ENCODE data around the gene SYNRG.

Gene SYNRG

DNA sequence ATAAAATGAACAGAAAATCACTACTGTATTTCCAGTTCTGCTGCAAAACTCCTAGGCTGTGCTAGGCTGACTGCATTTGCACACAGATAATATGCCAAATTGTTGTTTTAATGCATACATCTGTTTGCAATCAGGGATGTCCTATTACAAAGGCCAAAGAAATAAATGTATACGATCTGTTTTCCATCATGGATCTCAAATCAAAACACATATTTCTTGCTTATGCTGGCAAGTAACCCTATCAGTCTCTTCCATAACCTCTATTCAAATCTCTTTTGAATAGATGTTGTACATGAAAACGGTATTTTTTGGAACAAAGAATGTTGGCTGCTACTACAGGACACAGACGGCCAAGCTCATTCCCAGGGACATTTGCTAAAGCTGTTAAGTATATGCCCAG, 62.9 kb downstream of the SYNRG start:
- FAIRE-seq (no peak), DNase-seq (ENCODE audit: insufficient read length, low spot score) (no peak)
- TF ChIP-seq POU2F2 (IDR thresholded peaks at IDR 0.05; ENCODE audit: low read depth, low read length) (no peak), SPI1 (IDR thresholded peaks at IDR 0.05; ENCODE audit: low read depth, low read length) (no peak), PAX5 (IDR thresholded peaks at IDR 0.05; ENCODE audit: insufficient read depth, low read length, severe bottlenecking) (no peak), POLR2AphosphoS5 (IDR thresholded peaks at IDR 0.05; ENCODE audit: low read depth, low read length) (no peak), POLR2A (IDR thresholded peaks at IDR 0.05; ENCODE audit: low read depth, low read length) (no peak), TAF1 (IDR thresholded peaks at IDR 0.05; ENCODE audit: low read depth, low read length) (no peak)

- no peak for DNase-seq (ENCODE audit: insufficient read length, low spot score)
- FAIRE-seq: no peak
- TF ChIP-seq POLR2A (IDR thresholded peaks at IDR 0.05; ENCODE audit: low read depth, low read length): no peak
- TF ChIP-seq PAX5 (IDR thresholded peaks at IDR 0.05; ENCODE audit: insufficient read depth, low read length, severe bottlenecking): no peak
- no peak for TF ChIP-seq POLR2AphosphoS5 (IDR thresholded peaks at IDR 0.05; ENCODE audit: low read depth, low read length)
- TF ChIP-seq TAF1 (IDR thresholded peaks at IDR 0.05; ENCODE audit: low read depth, low read length): no peak
- TF ChIP-seq SPI1 (IDR thresholded peaks at IDR 0.05; ENCODE audit: low read depth, low read length): no peak
- TF ChIP-seq POU2F2 (IDR thresholded peaks at IDR 0.05; ENCODE audit: low read depth, low read length): no peak
Measured at GRCh38 chr17:37545486-37545885, 63.7 kb downstream of the SYNRG start.

- FAIRE-seq: no peak
- no peak for DNase-seq (ENCODE audit: insufficient read length, low spot score)
- TF ChIP-seq SPI1 (IDR thresholded peaks at IDR 0.05; ENCODE audit: low read depth, low read length) (no peak), PAX5 (IDR thresholded peaks at IDR 0.05; ENCODE audit: insufficient read depth, low read length, severe bottlenecking) (no peak), POU2F2 (IDR thresholded peaks at IDR 0.05; ENCODE audit: low read depth, low read length) (no peak), TAF1 (IDR thresholded peaks at IDR 0.05; ENCODE audit: low read depth, low read length) (no peak), POLR2A (IDR thresholded peaks at IDR 0.05; ENCODE audit: low read depth, low read length) (no peak), POLR2AphosphoS5 (IDR thresholded peaks at IDR 0.05; ENCODE audit: low read depth, low read length) (no peak)
Measured at GRCh38 chr17:37543637-37544052, 65.6 kb downstream of the SYNRG start.

- FAIRE-seq (no peak), DNase-seq (ENCODE audit: insufficient read length, low spot score) (no peak)
- TF ChIP-seq POLR2A (IDR thresholded peaks at IDR 0.05; ENCODE audit: low read depth, low read length) (no peak), SPI1 (IDR thresholded peaks at IDR 0.05; ENCODE audit: low read depth, low read length) (no peak), TAF1 (IDR thresholded peaks at IDR 0.05; ENCODE audit: low read depth, low read length) (no peak), PAX5 (IDR thresholded peaks at IDR 0.05; ENCODE audit: insufficient read depth, low read length, severe bottlenecking) (no peak), POLR2AphosphoS5 (IDR thresholded peaks at IDR 0.05; ENCODE audit: low read depth, low read length) (no peak), POU2F2 (IDR thresholded peaks at IDR 0.05; ENCODE audit: low read depth, low read length) (no peak)
Measured at GRCh38 chr17:37541880-37542660, 67.1 kb downstream of the SYNRG start.

- DNase-seq (ENCODE audit: insufficient read length, low spot score) (no peak), FAIRE-seq (no peak)
- TF ChIP-seq POLR2AphosphoS5 (IDR thresholded peaks at IDR 0.05; ENCODE audit: low read depth, low read length): no peak
- TF ChIP-seq POU2F2 (IDR thresholded peaks at IDR 0.05; ENCODE audit: low read depth, low read length): no peak
- no peak for TF ChIP-seq POLR2A (IDR thresholded peaks at IDR 0.05; ENCODE audit: low read depth, low read length)
- TF ChIP-seq PAX5 (IDR thresholded peaks at IDR 0.05; ENCODE audit: insufficient read depth, low read length, severe bottlenecking): no peak
- TF ChIP-seq SPI1 (IDR thresholded peaks at IDR 0.05; ENCODE audit: low read depth, low read length): no peak
- TF ChIP-seq TAF1 (IDR thresholded peaks at IDR 0.05; ENCODE audit: low read depth, low read length): no peak
Measured at GRCh38 chr17:37538981-37539659, 70.1 kb downstream of the SYNRG start.

GRCh38 chr17:37535906-37536305, 73.3 kb downstream of the SYNRG start:
- DNase-seq (ENCODE audit: insufficient read length, low spot score) (no peak), FAIRE-seq (no peak)
- TF ChIP-seq PAX5 (IDR thresholded peaks at IDR 0.05; ENCODE audit: insufficient read depth, low read length, severe bottlenecking) (no peak), POU2F2 (IDR thresholded peaks at IDR 0.05; ENCODE audit: low read depth, low read length) (no peak), POLR2AphosphoS5 (IDR thresholded peaks at IDR 0.05; ENCODE audit: low read depth, low read length) (no peak), POLR2A (IDR thresholded peaks at IDR 0.05; ENCODE audit: low read depth, low read length) (no peak), TAF1 (IDR thresholded peaks at IDR 0.05; ENCODE audit: low read depth, low read length) (no peak), SPI1 (IDR thresholded peaks at IDR 0.05; ENCODE audit: low read depth, low read length) (no peak)

DNA sequence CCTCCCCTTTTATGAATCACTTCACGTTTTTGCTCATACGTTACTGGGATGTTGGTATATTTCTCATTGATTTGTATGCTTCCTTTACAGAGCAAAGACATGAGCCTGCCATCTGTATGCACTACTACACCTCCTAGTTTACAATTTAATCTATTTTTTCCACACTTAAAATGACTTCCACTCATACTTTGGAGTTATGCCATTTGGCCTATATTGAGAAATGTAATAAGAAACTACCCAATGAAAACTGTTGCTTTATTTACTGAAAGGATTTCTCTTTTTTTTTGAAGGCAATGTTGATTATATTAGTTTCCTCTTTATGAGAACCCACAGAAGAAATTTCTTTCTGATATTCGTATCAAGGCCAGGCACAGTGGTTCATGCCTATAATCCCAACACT, 76.5 kb downstream of the SYNRG start:
- FAIRE-seq (no peak), DNase-seq (ENCODE audit: insufficient read length, low spot score) (no peak)
- TF ChIP-seq POU2F2 (IDR thresholded peaks at IDR 0.05; ENCODE audit: low read depth, low read length) (no peak), TAF1 (IDR thresholded peaks at IDR 0.05; ENCODE audit: low read depth, low read length) (no peak), SPI1 (IDR thresholded peaks at IDR 0.05; ENCODE audit: low read depth, low read length) (no peak), PAX5 (IDR thresholded peaks at IDR 0.05; ENCODE audit: insufficient read depth, low read length, severe bottlenecking) (no peak), POLR2AphosphoS5 (IDR thresholded peaks at IDR 0.05; ENCODE audit: low read depth, low read length) (no peak), POLR2A (IDR thresholded peaks at IDR 0.05; ENCODE audit: low read depth, low read length) (no peak)

DNA sequence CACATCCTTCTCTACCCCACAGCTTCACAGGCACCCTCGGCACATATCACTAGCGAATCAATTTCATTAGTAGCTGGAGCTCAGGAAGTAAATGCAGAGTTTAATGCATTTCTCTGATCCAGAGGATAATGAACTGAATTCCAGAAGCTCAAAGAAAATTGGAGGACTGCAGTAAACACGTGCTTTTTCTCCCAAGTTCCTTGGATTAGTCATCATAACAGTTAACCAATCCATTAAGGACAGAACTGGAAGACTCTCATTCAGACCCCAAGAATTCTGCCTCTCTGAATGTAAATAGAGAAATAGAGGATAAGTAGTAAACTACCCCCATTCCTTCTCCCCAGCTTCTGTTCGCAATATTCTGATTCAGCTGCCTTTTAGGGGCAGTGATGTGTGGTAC, 78.8 kb downstream of the SYNRG start:
- no peak for DNase-seq (ENCODE audit: insufficient read length, low spot score)
- FAIRE-seq: no peak
- TF ChIP-seq POLR2AphosphoS5 (IDR thresholded peaks at IDR 0.05; ENCODE audit: low read depth, low read length): no peak
- TF ChIP-seq SPI1 (IDR thresholded peaks at IDR 0.05; ENCODE audit: low read depth, low read length): no peak
- TF ChIP-seq PAX5 (IDR thresholded peaks at IDR 0.05; ENCODE audit: insufficient read depth, low read length, severe bottlenecking): no peak
- TF ChIP-seq TAF1 (IDR thresholded peaks at IDR 0.05; ENCODE audit: low read depth, low read length): no peak
- no peak for TF ChIP-seq POLR2A (IDR thresholded peaks at IDR 0.05; ENCODE audit: low read depth, low read length)
- no peak for TF ChIP-seq POU2F2 (IDR thresholded peaks at IDR 0.05; ENCODE audit: low read depth, low read length)

- TF ChIP-seq PAX5 (IDR thresholded peaks at IDR 0.05; ENCODE audit: insufficient read depth, low read length, severe bottlenecking) (no peak), POU2F2 (IDR thresholded peaks at IDR 0.05; ENCODE audit: low read depth, low read length) (no peak), TAF1 (IDR thresholded peaks at IDR 0.05; ENCODE audit: low read depth, low read length) (no peak), POLR2A (IDR thresholded peaks at IDR 0.05; ENCODE audit: low read depth, low read length) (no peak), SPI1 (IDR thresholded peaks at IDR 0.05; ENCODE audit: low read depth, low read length) (no peak), POLR2AphosphoS5 (IDR thresholded peaks at IDR 0.05; ENCODE audit: low read depth, low read length) (no peak)
- FAIRE-seq (no peak), DNase-seq (ENCODE audit: insufficient read length, low spot score) (no peak)
Measured at GRCh38 chr17:37527249-37527851, 81.9 kb downstream of the SYNRG start.

Data from GM12891 (cell line).